Osteocyte (in vitro differentiated cells): ENCODE results near the gene CACNA2D3. TPM values are rescaled to one million over a fixed set of nuclear protein-coding genes. Genes with fewer than 3 reads are reported as not detected.

Source experiments
- DNase-seq: peaks from one replicate; pipeline ENCODE4 v3.0.0; 2021; ENCODE audit warnings: mixed read lengths; ENCODE audit not compliant: unreplicated experiment; ENCODE audit errors: extremely low spot score
- H3K27ac Mint-ChIP-seq: one replicate; pipeline ENCODE4 v1.8.0; 2021; ENCODE audit warnings: mild to moderate bottlenecking, mixed read lengths; ENCODE audit not compliant: unreplicated experiment
- H3K27me3 Mint-ChIP-seq: one replicate; pipeline ENCODE4 v1.8.0; 2021; ENCODE audit warnings: mixed read lengths; ENCODE audit not compliant: unreplicated experiment
- H3K36me3 Mint-ChIP-seq: one replicate; pipeline ENCODE4 v1.8.0; 2021; ENCODE audit warnings: mixed read lengths; ENCODE audit not compliant: unreplicated experiment
- H3K4me1 Mint-ChIP-seq: one replicate; pipeline ENCODE4 v1.8.0; 2021; ENCODE audit warnings: mixed read lengths; ENCODE audit not compliant: unreplicated experiment
- H3K4me3 Mint-ChIP-seq: one replicate; pipeline ENCODE4 v1.8.0; 2021; ENCODE audit warnings: mild to moderate bottlenecking, moderate library complexity, mixed read lengths; ENCODE audit not compliant: unreplicated experiment
- H3K9me3 Mint-ChIP-seq: one replicate; pipeline ENCODE4 v1.8.0; 2021; ENCODE audit warnings: mixed read lengths; ENCODE audit not compliant: unreplicated experiment
- total RNA-seq: library from RNA; stranded (reverse); gene quantifications from 2 replicates; pipeline ENCODE4 v1.2.1, GENCODE V29; 2021
- TF ChIP-seq, protein P1 (sequence below): fragments of 200-600 bp; sonication (generic); IDR thresholded peaks from 2 replicates; pipeline ENCODE4 v1.5.0; 2021; ENCODE audit warnings: antibody characterized with exemption, mild to moderate bottlenecking, moderate library complexity

CACNA2D3 gene
- total RNA-seq, 1 donor from 2014 or later: 0.46 TPM

DNA sequence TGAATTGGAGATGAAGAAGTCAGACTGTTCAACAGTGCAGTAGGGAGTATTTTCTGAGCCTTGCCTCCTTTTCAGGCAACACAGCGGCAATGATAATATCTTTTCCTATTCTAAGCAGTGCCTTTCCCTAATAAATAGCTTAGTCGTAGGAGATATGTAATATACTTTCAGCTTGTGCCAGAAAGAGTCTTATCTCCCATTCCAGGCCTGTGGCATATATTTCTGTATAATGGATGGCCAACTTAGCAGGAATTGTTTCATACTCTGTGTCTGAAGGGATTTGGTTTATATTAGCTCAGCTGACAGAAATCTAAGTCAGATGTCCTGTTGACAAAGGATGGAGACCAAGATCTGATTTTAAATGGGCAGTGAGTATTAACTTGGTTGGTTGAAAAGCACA, 397.1 kb downstream of the CACNA2D3 start:
- Mint-ChIP-seq H3K4me1 (no peaks in the 10 kb centered on the region), H3K4me3 (no peak overlapping the region), H3K36me3 (no peaks in the 10 kb centered on the region), H3K27ac (no peak overlapping the region), H3K27me3 (no peaks in the 10 kb centered on the region), H3K9me3 (peaks cover 20% of the 10 kb centered on the region)
- DNase-seq: no peak
- TF ChIP-seq, protein P1, sequence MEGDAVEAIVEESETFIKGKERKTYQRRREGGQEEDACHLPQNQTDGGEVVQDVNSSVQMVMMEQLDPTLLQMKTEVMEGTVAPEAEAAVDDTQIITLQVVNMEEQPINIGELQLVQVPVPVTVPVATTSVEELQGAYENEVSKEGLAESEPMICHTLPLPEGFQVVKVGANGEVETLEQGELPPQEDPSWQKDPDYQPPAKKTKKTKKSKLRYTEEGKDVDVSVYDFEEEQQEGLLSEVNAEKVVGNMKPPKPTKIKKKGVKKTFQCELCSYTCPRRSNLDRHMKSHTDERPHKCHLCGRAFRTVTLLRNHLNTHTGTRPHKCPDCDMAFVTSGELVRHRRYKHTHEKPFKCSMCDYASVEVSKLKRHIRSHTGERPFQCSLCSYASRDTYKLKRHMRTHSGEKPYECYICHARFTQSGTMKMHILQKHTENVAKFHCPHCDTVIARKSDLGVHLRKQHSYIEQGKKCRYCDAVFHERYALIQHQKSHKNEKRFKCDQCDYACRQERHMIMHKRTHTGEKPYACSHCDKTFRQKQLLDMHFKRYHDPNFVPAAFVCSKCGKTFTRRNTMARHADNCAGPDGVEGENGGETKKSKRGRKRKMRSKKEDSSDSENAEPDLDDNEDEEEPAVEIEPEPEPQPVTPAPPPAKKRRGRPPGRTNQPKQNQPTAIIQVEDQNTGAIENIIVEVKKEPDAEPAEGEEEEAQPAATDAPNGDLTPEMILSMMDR: no peak

DNA sequence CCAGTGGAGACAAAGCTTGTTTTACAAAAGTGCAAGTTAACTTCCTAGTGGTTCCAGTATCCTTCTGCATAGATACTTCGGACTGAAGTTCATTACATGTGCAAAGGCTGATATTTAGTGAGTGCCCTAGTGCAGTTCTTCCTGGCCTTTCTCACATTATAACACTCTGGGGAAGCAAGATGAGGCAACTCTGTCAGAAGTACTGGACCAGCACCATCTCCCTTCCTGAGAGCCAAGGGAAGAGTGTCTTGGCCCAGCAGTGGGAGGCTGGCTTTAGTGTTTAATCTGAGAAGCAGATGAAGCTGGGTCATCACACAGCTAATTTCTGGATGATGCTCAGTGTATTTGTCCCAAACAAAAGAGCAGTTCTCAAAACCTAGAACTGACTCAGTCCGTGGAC, 397.7 kb downstream of the CACNA2D3 start:
- TF ChIP-seq, protein P1: no peak
- H3K4me3 Mint-ChIP-seq: no peak overlapping the region
- DNase-seq: peak; percentile 15
- H3K27me3 Mint-ChIP-seq: no peaks in the 10 kb centered on the region
- H3K27ac Mint-ChIP-seq: no peak overlapping the region
- no peaks in the 10 kb centered on the region for H3K4me1 Mint-ChIP-seq
- H3K9me3 Mint-ChIP-seq: peaks cover 23% of the 10 kb centered on the region
- H3K36me3 Mint-ChIP-seq: no peaks in the 10 kb centered on the region

DNA sequence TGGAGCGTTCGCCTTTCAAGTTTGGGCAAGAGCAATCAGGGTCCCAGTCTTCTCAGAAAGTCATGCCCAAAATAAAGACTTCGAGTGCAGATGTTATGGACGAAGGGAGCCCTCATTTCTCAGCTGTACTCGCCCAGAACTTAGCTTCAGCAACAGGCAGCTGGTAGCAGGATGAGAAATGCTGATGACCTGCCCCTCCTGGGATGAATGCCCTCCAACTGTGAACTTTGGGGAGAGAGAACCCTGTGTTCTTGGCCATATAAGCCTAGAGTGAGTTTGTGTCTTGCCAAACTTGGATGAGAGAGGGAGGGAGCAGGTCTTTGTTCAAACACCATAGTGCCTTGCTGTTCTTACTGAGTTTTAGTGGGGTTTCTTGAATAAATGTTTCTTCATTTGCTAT, 405.2 kb downstream of the CACNA2D3 start:
- no peak overlapping the region for H3K27ac Mint-ChIP-seq

DNA sequence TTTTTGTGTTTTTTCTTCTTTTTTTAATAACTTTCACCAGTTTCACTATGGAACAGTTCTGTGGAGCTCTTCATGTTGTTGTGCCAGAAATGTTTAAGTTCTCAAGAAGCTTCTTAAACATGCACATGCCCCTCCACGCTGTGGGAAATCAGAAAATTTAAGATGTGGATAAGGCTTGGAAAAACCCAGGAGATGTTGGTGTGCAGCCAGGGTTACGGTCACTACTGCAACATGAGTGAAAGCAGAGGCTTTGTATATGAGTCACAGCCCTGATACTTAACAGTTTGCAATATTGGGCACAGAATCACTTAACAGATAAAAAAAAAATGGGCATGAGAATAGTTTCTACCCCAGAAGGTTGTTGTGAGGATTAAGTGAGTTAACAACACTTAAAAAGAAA, 405.6 kb downstream of the CACNA2D3 start:
- Mint-ChIP-seq H3K36me3 (no peaks in the 10 kb centered on the region), H3K27me3 (no peaks in the 10 kb centered on the region), H3K4me3 (no peak overlapping the region), H3K4me1 (no peaks in the 10 kb centered on the region), H3K9me3 (peaks cover 34% of the 10 kb centered on the region), H3K27ac (no peak overlapping the region)
- DNase-seq: peak; percentile 11
- TF ChIP-seq, protein P1: no peak

More for the DNA sequence above, 405.2 kb downstream of the CACNA2D3 start:
- H3K4me3 Mint-ChIP-seq: no peak overlapping the region
- no peaks in the 10 kb centered on the region for H3K36me3 Mint-ChIP-seq
- H3K9me3 Mint-ChIP-seq: peaks cover 34% of the 10 kb centered on the region
- DNase-seq: peak; percentile 27
- TF ChIP-seq, protein P1: no peak
- no peaks in the 10 kb centered on the region for H3K4me1 Mint-ChIP-seq
- H3K27me3 Mint-ChIP-seq: no peaks in the 10 kb centered on the region

DNA sequence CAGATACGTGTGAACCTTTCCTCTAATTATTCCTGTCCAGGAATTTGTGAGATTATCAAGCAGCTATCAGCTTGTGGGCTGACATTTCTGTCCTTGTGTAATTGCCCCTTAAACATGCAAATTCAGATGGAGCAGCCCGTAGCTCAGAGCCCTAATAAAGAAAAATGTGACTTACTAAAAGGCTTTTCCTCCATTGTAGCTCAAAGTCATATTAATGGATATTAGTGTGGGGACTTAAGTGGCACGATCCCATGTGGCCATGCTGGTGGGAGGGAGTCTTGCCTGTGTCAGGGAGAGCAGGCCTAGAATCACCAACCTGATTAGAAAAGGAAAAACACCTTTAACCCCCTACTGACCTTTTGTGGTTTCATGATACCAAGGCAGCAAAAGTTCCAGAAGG, 406.3 kb downstream of the CACNA2D3 start:
- TF ChIP-seq, protein P1: no peak
- Mint-ChIP-seq H3K9me3 (peaks cover 31% of the 10 kb centered on the region), H3K27me3 (no peaks in the 10 kb centered on the region), H3K4me3 (no peak overlapping the region), H3K36me3 (no peaks in the 10 kb centered on the region), H3K27ac (no peak overlapping the region), H3K4me1 (no peaks in the 10 kb centered on the region)
- DNase-seq: peak; percentile 34
